H9 (cell line): ENCODE results near the gene ASL. TPM values are rescaled to one million over a fixed set of nuclear protein-coding genes. Genes with fewer than 3 reads are reported as not detected.

Experiments used
- DNase-seq: peaks from one replicate; pipeline ENCODE4 v3.0.0-alpha.2; 2017
- H2AFZ ChIP-seq: one replicate; pipeline ENCODE4 v1.6.1; 2013; ENCODE audit warnings: mild to moderate bottlenecking, low read length, control low read depth, moderate library complexity
- H2AK5ac ChIP-seq: 2 replicates; pipeline ENCODE4 v1.6.1; 2013; ENCODE audit warnings: low read length, control low read depth, mixed read lengths; ENCODE audit not compliant: insufficient read length
- H2BK120ac ChIP-seq: one replicate; pipeline ENCODE4 v1.6.1; 2013; ENCODE audit warnings: low read depth, mild to moderate bottlenecking, low read length, control low read depth, inconsistent platforms; ENCODE audit not compliant: poor library complexity, severe bottlenecking
- H2BK12ac ChIP-seq: 2 replicates; pipeline ENCODE4 v1.6.1; 2013; ENCODE audit warnings: low read length, control low read depth, mixed read lengths, low read depth; ENCODE audit not compliant: insufficient read length
- H2BK15ac ChIP-seq: 2 replicates; pipeline ENCODE4 v1.6.1; 2013; ENCODE audit warnings: low read depth, low read length, control low read depth
- H2BK20ac ChIP-seq: one replicate; pipeline ENCODE4 v1.6.1; 2013; ENCODE audit warnings: low read depth, mild to moderate bottlenecking, low read length, control low read depth, inconsistent platforms; ENCODE audit not compliant: poor library complexity, severe bottlenecking
- H2BK5ac ChIP-seq: 2 replicates; pipeline ENCODE4 v1.6.1; 2013; ENCODE audit warnings: low read length, control low read depth, mixed read lengths; ENCODE audit not compliant: insufficient read length
- H3K14ac ChIP-seq: 2 replicates; pipeline ENCODE4 v1.6.1; 2013; ENCODE audit warnings: low read length, control low read depth; ENCODE audit not compliant: insufficient read depth
- H3K18ac ChIP-seq: 2 replicates; pipeline ENCODE4 v1.6.1; 2013; ENCODE audit warnings: low read depth, mild to moderate bottlenecking, mixed read lengths, low read length, control low read depth; ENCODE audit not compliant: insufficient read length
- H3K23ac ChIP-seq: 2 replicates; pipeline ENCODE4 v1.6.1; 2013; ENCODE audit warnings: low read length, control low read depth, mixed read lengths, low read depth; ENCODE audit not compliant: insufficient read length
- H3K23me2 ChIP-seq: 2 replicates; pipeline ENCODE4 v1.6.1; 2013; ENCODE audit warnings: low read depth, mild to moderate bottlenecking, mixed read lengths, low read length, control low read depth; ENCODE audit not compliant: insufficient read length, poor library complexity, severe bottlenecking
- H3K27ac ChIP-seq: 2 replicates; pipeline ENCODE4 v1.5.1; 2013; ENCODE audit warnings: low read length, control low read depth, mixed read lengths, low read depth; ENCODE audit not compliant: insufficient read length
- H3K27me3 ChIP-seq: 2 replicates; pipeline ENCODE4 v1.6.1; 2013; ENCODE audit warnings: low read length, control low read depth, inconsistent platforms; ENCODE audit not compliant: insufficient read depth
- H3K4ac ChIP-seq: 2 replicates; pipeline ENCODE4 v1.6.1; 2013; ENCODE audit warnings: low read depth, mild to moderate bottlenecking, control low read depth, inconsistent platforms, low read length, moderate library complexity
- H3K4me1 ChIP-seq: 2 replicates; pipeline ENCODE4 v1.6.1; 2013; ENCODE audit warnings: low read length, control low read depth, inconsistent platforms; ENCODE audit not compliant: insufficient read depth
- H3K4me2 ChIP-seq: 2 replicates; pipeline ENCODE4 v1.6.1; 2013; ENCODE audit warnings: low read length, control low read depth, mixed read lengths; ENCODE audit not compliant: insufficient read length, insufficient read depth
- H3K56ac ChIP-seq: 2 replicates; pipeline ENCODE4 v1.6.1; 2013; ENCODE audit warnings: low read depth, mild to moderate bottlenecking, mixed read lengths, low read length, control low read depth; ENCODE audit not compliant: insufficient read length
- H3K79me1 ChIP-seq: 2 replicates; pipeline ENCODE4 v1.6.1; 2013; ENCODE audit warnings: low read depth, mild to moderate bottlenecking, moderate library complexity, low read length, control low read depth, inconsistent platforms; ENCODE audit not compliant: insufficient read depth, poor library complexity, severe bottlenecking
- H3K79me2 ChIP-seq: 2 replicates; pipeline ENCODE4 v1.6.1; 2013; ENCODE audit warnings: low read length, control low read depth, inconsistent platforms; ENCODE audit not compliant: insufficient read depth
- H3K9ac ChIP-seq: 2 replicates; pipeline ENCODE4 v1.6.1; 2013; ENCODE audit warnings: low read length, control low read depth, mixed read lengths; ENCODE audit not compliant: insufficient read length; ENCODE audit errors: extremely low read depth
- H3K9me3 ChIP-seq: one replicate; pipeline ENCODE4 v1.6.1; 2013; ENCODE audit warnings: low read depth, low read length, inconsistent platforms; ENCODE audit not compliant: control insufficient read depth
- H3T11ph ChIP-seq: one replicate; pipeline ENCODE4 v1.6.1; 2013; ENCODE audit warnings: mild to moderate bottlenecking, low read length, control low read depth, inconsistent platforms
- H4K20me1 ChIP-seq: one replicate; pipeline ENCODE4 v1.6.1; 2013; ENCODE audit not compliant: control insufficient read depth, insufficient read length, insufficient read depth
- H4K5ac ChIP-seq: 2 replicates; pipeline ENCODE4 v1.6.1; 2013; ENCODE audit warnings: low read depth, mild to moderate bottlenecking, mixed read lengths, low read length, control low read depth; ENCODE audit not compliant: insufficient read length
- H4K8ac ChIP-seq: replicated peaks from 2 replicates; pipeline ENCODE4 v1.6.1; 2013; ENCODE audit warnings: low read length, control low read depth, mixed read lengths, low read depth; ENCODE audit not compliant: insufficient read length
- H4K91ac ChIP-seq: 2 replicates; pipeline ENCODE4 v1.6.1; 2013; ENCODE audit warnings: low read depth, mild to moderate bottlenecking, moderate library complexity, mixed read lengths, low read length, control low read depth; ENCODE audit not compliant: insufficient read length
- H3K27ac Mint-ChIP-seq, 3 experiments: 2 replicates in 2 of 3; 3 replicates in 1 of 3; pipeline ENCODE4 v1.8.0; 2020 to 2021; ENCODE audit warnings: mixed read lengths in 3 of 3, mild to moderate bottlenecking in 1 of 3, moderate library complexity in 1 of 3
- H3K27me3 Mint-ChIP-seq: 2 replicates; pipeline ENCODE4 v1.8.0; 2021; ENCODE audit warnings: low read depth, mild to moderate bottlenecking, moderate library complexity, mixed read lengths
- H3K36me3 Mint-ChIP-seq, 3 experiments: 2 replicates in 2 of 3; 3 replicates in 1 of 3; pipeline ENCODE4 v1.8.0; 2020 to 2021; ENCODE audit warnings: low read depth in 3 of 3, mixed read lengths in 3 of 3; ENCODE audit not compliant: insufficient read depth in 1 of 3
- H3K4me1 Mint-ChIP-seq, 2 experiments: 2 replicates each; pipeline ENCODE4 v1.8.0; 2020; ENCODE audit warnings: mixed read lengths in 2 of 2
- H3K4me3 Mint-ChIP-seq, 2 experiments: 2 replicates in 1 of 2; 3 replicates in 1 of 2; pipeline ENCODE4 v1.8.0; 2020 to 2021; ENCODE audit warnings: mild to moderate bottlenecking in 2 of 2, mixed read lengths in 2 of 2, moderate library complexity in 1 of 2
- H3K9me3 Mint-ChIP-seq, 2 experiments: 2 replicates in 1 of 2; 3 replicates in 1 of 2; pipeline ENCODE4 v1.8.0; 2020; ENCODE audit warnings: mild to moderate bottlenecking in 2 of 2, mixed read lengths in 2 of 2, moderate library complexity in 1 of 2
- WGBS: extraction: QIAGEN DNeasy Blood & Tissue Kit; methylation state at CpG from one replicate; pipeline ENCODE4 v1.1.7; 2013; ENCODE audit warnings: missing lambda C conversion rate, low lambda C conversion rate, mixed read lengths; ENCODE audit not compliant: insufficient read length; ENCODE audit errors: extremely low coverage; 5-methylcytosine and 5-hydroxymethylcytosine counted together
- total RNA-seq: library from RNA; stranded (reverse); gene quantifications from 2 replicates; pipeline ENCODE4 v1.2.1, GENCODE V29; 2021
- TF ChIP-seq, protein P1 (sequence below): fragments of 200-600 bp; sonication (generic); conservative IDR thresholded peaks from 3 replicates; pipeline ENCODE4 v1.8.0; 2021; ENCODE audit warnings: antibody characterized with exemption, mild to moderate bottlenecking

The ASL gene
- total RNA-seq, 1 experiment from 2014 or later = 30.7 TPM

DNA sequence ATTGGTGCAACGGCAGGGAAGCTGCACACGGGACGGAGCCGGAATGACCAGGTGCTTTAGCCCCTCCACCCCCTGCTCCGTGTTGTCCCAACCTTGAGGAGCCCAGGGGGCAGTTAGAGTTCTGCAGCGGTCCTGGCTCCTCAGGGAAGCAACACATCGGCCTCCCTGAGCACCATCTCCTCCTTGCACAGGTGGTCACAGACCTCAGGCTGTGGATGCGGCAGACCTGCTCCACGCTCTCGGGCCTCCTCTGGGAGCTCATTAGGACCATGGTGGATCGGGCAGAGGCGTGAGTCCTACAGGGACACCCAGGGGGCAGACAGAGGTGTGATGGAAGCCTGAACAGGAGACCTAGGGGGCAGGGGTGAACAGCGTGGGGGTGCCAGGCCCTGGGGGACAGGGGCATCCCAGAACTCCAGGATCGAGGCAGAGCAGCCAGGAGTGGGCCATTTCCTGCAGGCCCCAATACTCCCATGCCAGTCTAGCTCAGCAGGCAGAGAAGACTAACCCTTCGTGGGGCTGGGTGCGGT, 7.3 kb downstream of the ASL start:
- H3K4ac ChIP-seq = no peak overlapping the region
- no CpG with 5 or more reads among the region's 16 CpGs for WGBS

More for the DNA sequence above, 7.3 kb downstream of the ASL start:
- no peaks in the 10 kb centered on the region for H4K20me1 ChIP-seq
- H4K91ac ChIP-seq = no peak overlapping the region
- no peak overlapping the region for H3K23ac ChIP-seq
- H2BK12ac ChIP-seq = no peak overlapping the region
- H3K9ac ChIP-seq = no peak overlapping the region
- H2BK20ac ChIP-seq = no peak overlapping the region
- no peak overlapping the region for H2BK5ac ChIP-seq
- H3K18ac ChIP-seq = no peak overlapping the region
- TF ChIP-seq, protein P1, sequence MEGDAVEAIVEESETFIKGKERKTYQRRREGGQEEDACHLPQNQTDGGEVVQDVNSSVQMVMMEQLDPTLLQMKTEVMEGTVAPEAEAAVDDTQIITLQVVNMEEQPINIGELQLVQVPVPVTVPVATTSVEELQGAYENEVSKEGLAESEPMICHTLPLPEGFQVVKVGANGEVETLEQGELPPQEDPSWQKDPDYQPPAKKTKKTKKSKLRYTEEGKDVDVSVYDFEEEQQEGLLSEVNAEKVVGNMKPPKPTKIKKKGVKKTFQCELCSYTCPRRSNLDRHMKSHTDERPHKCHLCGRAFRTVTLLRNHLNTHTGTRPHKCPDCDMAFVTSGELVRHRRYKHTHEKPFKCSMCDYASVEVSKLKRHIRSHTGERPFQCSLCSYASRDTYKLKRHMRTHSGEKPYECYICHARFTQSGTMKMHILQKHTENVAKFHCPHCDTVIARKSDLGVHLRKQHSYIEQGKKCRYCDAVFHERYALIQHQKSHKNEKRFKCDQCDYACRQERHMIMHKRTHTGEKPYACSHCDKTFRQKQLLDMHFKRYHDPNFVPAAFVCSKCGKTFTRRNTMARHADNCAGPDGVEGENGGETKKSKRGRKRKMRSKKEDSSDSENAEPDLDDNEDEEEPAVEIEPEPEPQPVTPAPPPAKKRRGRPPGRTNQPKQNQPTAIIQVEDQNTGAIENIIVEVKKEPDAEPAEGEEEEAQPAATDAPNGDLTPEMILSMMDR = no peak
- no peak for DNase-seq
- no peak overlapping the region for H3K27ac ChIP-seq
- no peak overlapping the region for H3K56ac ChIP-seq
- H4K5ac ChIP-seq = no peak overlapping the region
- H2AFZ ChIP-seq = no peak overlapping the region
- no peak overlapping the region for H3K27ac Mint-ChIP-seq
- H3K27me3 ChIP-seq = no peaks in the 10 kb centered on the region
- H2AK5ac ChIP-seq = no peak overlapping the region
- no peak overlapping the region for H4K8ac ChIP-seq
- no peak overlapping the region for H2BK15ac ChIP-seq
- H3K79me1 ChIP-seq = no peaks in the 10 kb centered on the region
- no peaks in the 10 kb centered on the region for H3K9me3 ChIP-seq
- no peak overlapping the region for H3T11ph ChIP-seq
- peaks cover 13 to 34% (median 17%) of the 10 kb centered on the region in 3 experiments; a peak in 6 of 7 replicates for H3K36me3 Mint-ChIP-seq
- no peaks in the 10 kb centered on the region for H3K27me3 Mint-ChIP-seq
- H3K4me3 Mint-ChIP-seq = no peak overlapping the region
- no peaks in the 10 kb centered on the region for H3K9me3 Mint-ChIP-seq
- H3K4me2 ChIP-seq = no peak overlapping the region
- H3K23me2 ChIP-seq = no peaks in the 10 kb centered on the region
- H2BK120ac ChIP-seq = no peak overlapping the region
- H3K14ac ChIP-seq = no peak overlapping the region
- H3K79me2 ChIP-seq = no peaks in the 10 kb centered on the region
- H3K4me1 ChIP-seq = no peaks in the 10 kb centered on the region
- H3K4me1 Mint-ChIP-seq = peaks cover 0 to 3% of the 10 kb centered on the region in 2 experiments; a peak in 1 of 4 replicates
